HFFc6 (cell line): ENCODE measurements around the gene UNC5B. TPM values are rescaled to one million over a fixed set of nuclear protein-coding genes. Genes with fewer than 3 reads are reported as not detected.

ENCODE experiments used
- DNase-seq: peaks from one replicate; pipeline ENCODE4 v3.0.0-alpha.2; 2018
- H3K27ac Mint-ChIP-seq: 2 replicates; pipeline ENCODE4 v1.8.0; 2020; ENCODE audit warnings: mild to moderate bottlenecking, mixed read lengths
- H3K27me3 Mint-ChIP-seq: 2 replicates; pipeline ENCODE4 v1.8.0; 2021; ENCODE audit warnings: mild to moderate bottlenecking, moderate library complexity, mixed read lengths; ENCODE audit not compliant: insufficient read depth
- H3K36me3 Mint-ChIP-seq: 2 replicates; pipeline ENCODE4 v1.8.0; 2021; ENCODE audit warnings: low read depth, mixed read lengths
- H3K4me1 Mint-ChIP-seq: 2 replicates; pipeline ENCODE4 v1.8.0; 2020; ENCODE audit warnings: low read depth, mixed read lengths
- H3K4me3 Mint-ChIP-seq: 2 replicates; pipeline ENCODE4 v1.8.0; 2020; ENCODE audit warnings: mild to moderate bottlenecking, moderate library complexity, mixed read lengths
- H3K9me3 Mint-ChIP-seq: 2 replicates; pipeline ENCODE4 v1.8.0; 2020; ENCODE audit warnings: mild to moderate bottlenecking, mixed read lengths
- total RNA-seq, 6 experiments: library from RNA; stranded (reverse); fragmentation: NEBNext Ultra II Directional; extraction: Animal tissue kit (Norgen Biotek cat#: 25700); gene quantifications; 2 replicates in 1 of 6; 3 replicates in 5 of 6; pipeline ENCODE4 v1.2.3, GENCODE V29; 2021
- TF ChIP-seq, protein P1 (sequence below): fragments of 200-600 bp; sonication (generic); IDR thresholded peaks from 2 replicates; pipeline ENCODE4 v1.5.0; 2021; ENCODE audit warnings: antibody characterized with exemption, mild to moderate bottlenecking

UNC5B gene
- total RNA-seq, 6 experiments from 2014 or later: 5.2 to 11.6 (median 5.7) TPM

DNA sequence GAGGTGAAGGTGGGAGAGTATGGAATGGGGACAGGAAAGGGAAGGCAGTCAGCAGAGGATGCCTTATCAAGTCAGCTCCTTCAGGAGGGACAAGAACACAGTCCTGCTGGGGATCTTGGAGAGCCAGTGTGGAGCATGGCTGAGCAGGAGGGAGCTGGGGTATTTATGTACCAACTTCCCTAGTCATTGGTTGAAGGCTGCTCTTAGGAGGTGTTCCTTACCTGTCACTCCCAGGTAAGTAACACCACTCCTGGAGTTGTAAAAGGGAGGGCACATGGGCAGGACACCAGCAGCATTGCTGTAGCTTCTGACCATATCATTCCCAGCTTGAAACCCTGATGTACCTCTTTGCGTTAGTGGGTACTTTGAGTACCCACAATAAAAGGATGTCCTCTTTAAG lies 136.5 kb downstream of the UNC5B start:
- Mint-ChIP-seq H3K27ac (no peak overlapping the region), H3K4me3 (no peak overlapping the region), H3K4me1 (peaks cover 6% of the 10 kb centered on the region; the same call in 1 of the 2 replicates), H3K36me3 (no peaks in the 10 kb centered on the region), H3K27me3 (peaks cover 26% of the 10 kb centered on the region), H3K9me3 (no peaks in the 10 kb centered on the region)
- TF ChIP-seq, protein P1, sequence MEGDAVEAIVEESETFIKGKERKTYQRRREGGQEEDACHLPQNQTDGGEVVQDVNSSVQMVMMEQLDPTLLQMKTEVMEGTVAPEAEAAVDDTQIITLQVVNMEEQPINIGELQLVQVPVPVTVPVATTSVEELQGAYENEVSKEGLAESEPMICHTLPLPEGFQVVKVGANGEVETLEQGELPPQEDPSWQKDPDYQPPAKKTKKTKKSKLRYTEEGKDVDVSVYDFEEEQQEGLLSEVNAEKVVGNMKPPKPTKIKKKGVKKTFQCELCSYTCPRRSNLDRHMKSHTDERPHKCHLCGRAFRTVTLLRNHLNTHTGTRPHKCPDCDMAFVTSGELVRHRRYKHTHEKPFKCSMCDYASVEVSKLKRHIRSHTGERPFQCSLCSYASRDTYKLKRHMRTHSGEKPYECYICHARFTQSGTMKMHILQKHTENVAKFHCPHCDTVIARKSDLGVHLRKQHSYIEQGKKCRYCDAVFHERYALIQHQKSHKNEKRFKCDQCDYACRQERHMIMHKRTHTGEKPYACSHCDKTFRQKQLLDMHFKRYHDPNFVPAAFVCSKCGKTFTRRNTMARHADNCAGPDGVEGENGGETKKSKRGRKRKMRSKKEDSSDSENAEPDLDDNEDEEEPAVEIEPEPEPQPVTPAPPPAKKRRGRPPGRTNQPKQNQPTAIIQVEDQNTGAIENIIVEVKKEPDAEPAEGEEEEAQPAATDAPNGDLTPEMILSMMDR: no peak
- DNase-seq: no peak

DNA sequence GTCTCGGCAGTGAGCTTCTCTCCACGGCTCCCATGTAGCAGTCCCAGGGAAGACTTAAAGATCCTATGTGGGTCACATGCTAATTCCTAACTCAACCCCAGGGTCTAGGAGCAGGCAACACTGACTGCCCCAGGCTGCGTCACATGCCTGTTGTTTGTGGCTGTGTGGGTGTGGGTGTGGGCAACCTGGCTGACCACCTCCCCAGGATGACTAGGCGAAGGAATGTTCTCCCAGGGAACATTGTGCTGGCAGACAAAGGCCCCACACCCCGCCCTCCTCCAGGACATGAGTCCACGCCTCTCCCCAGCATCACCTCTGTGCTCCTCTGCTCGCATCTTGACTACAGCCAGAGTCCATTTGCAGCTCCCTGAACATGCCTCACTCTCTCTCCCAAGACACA lies 137.0 kb downstream of the UNC5B start:
- TF ChIP-seq, protein P1: no peak
- Mint-ChIP-seq H3K36me3 (no peaks in the 10 kb centered on the region), H3K27me3 (peaks cover 26% of the 10 kb centered on the region), H3K9me3 (no peaks in the 10 kb centered on the region), H3K4me1 (peaks cover 7% of the 10 kb centered on the region), H3K4me3 (no peak overlapping the region), H3K27ac (no peak overlapping the region)
- no peak for DNase-seq

DNA sequence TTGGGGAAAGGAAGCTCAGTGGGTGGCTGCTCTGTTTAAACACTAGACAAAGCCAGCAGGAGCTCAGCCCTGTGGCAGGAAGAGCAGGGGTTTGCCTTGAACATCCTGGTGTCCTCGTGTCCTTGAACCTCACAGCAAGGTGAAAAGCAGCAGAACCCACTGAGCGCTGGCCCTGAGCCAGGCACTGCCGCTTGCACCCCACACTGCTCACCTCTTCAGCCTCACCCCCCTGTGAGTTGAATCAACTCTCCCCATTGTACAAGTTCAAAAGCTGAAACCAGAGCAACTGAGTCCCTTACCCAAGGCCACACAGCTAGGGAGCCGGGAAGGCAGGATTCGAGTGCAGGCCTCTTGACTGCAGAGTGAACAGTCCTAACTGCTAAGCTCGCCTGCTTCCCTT lies 138.7 kb downstream of the UNC5B start:
- no peak for DNase-seq
- Mint-ChIP-seq H3K4me3 (no peak overlapping the region), H3K36me3 (no peaks in the 10 kb centered on the region), H3K27me3 (peaks cover 24% of the 10 kb centered on the region), H3K4me1 (peaks cover 14% of the 10 kb centered on the region), H3K9me3 (no peaks in the 10 kb centered on the region), H3K27ac (no peak overlapping the region)
- TF ChIP-seq, protein P1: no peak

- H3K9me3 Mint-ChIP-seq: no peaks in the 10 kb centered on the region
- TF ChIP-seq, protein P1: no peak
- no peaks in the 10 kb centered on the region for H3K36me3 Mint-ChIP-seq
- no peak overlapping the region for H3K4me3 Mint-ChIP-seq
- H3K4me1 Mint-ChIP-seq: peaks cover 14% of the 10 kb centered on the region
- no peak for DNase-seq
- no peak overlapping the region for H3K27ac Mint-ChIP-seq
- peaks cover 24% of the 10 kb centered on the region for H3K27me3 Mint-ChIP-seq
Measured at GRCh38 chr10:71351628-71352319, 139.4 kb downstream of the UNC5B start.

Other genes with a start within 250 kb of the UNC5B start
- gene SLC29A3, start 106.7 kb downstream of the UNC5B start, total RNA-seq: 1 to 10 TPM; 2.1 to 4.4 (median 2.7) TPM
- gene CDH23, start 184.3 kb downstream of the UNC5B start, total RNA-seq: under 1 TPM in 4 of 6 experiments, not detected in 2; 0.02 to 0.11 (median 0.04) TPM